OCI-LY1 (cell line): ENCODE results near the gene CREG2.
A peak's percentile ranks its signal among the peaks of the same experiment; 100 is the strongest.
"Not testable (repeated sequence)": the region's sequence is repeated elsewhere in the genome, so short reads cannot be mapped to it uniquely, and the experiment has no call there.

Experiments used
- H2AFZ ChIP-seq: fragments of 200-600 bp; sonication (generic), shearing (Covaris generic); 2 replicates; pipeline ENCODE4 v1.6.0; 2014; ENCODE audit warnings: antibody characterized with exemption, mild to moderate bottlenecking, low read length
- H3F3A ChIP-seq: fragments of 200-600 bp; sonication (generic), shearing (Covaris generic); 2 replicates; pipeline ENCODE4 v1.6.0; 2014; ENCODE audit warnings: mild to moderate bottlenecking, antibody characterized with exemption, low read length, moderate library complexity; ENCODE audit not compliant: insufficient read depth
- H3K27ac ChIP-seq: fragments of 200-600 bp; sonication (generic); 2 replicates; pipeline ENCODE4 v1.5.1; 2014; ENCODE audit warnings: low read length, mixed run types, mild to moderate bottlenecking, low read depth; ENCODE audit not compliant: poor library complexity, severe bottlenecking
- H3K27me3 ChIP-seq: fragments of 200-600 bp; sonication (generic); 2 replicates; pipeline ENCODE4 v1.6.0; 2014; ENCODE audit warnings: antibody characterized with exemption, mild to moderate bottlenecking, low read length, moderate library complexity; ENCODE audit not compliant: insufficient read depth
- H3K36me3 ChIP-seq: fragments of 200-600 bp; sonication (generic); 2 replicates; pipeline ENCODE4 v1.6.1; 2014; ENCODE audit warnings: mild to moderate bottlenecking, antibody characterized with exemption, low read length, moderate library complexity, mixed read lengths; ENCODE audit not compliant: insufficient read depth
- H3K4me1 ChIP-seq: fragments of 200-600 bp; sonication (generic); 2 replicates; pipeline ENCODE4 v1.5.1; 2014; ENCODE audit warnings: mild to moderate bottlenecking, low read length, moderate library complexity; ENCODE audit not compliant: insufficient read depth, severe bottlenecking
- H3K4me2 ChIP-seq: fragments of 200-600 bp; sonication (generic), shearing (Covaris generic); 2 replicates; pipeline ENCODE4 v1.6.1; 2014; ENCODE audit warnings: low read length
- H3K4me3 ChIP-seq: fragments of 200-600 bp; sonication (generic); 2 replicates; pipeline ENCODE4 v1.5.1; 2014; ENCODE audit warnings: low read length, low read depth, mild to moderate bottlenecking, mixed read lengths; ENCODE audit not compliant: poor library complexity, severe bottlenecking
- H3K79me2 ChIP-seq: fragments of 200-600 bp; shearing (Covaris generic); 2 replicates; pipeline ENCODE4 v1.6.1; 2016; ENCODE audit warnings: mixed run types, low read length, mixed read lengths; ENCODE audit not compliant: insufficient read depth
- H3K9ac ChIP-seq: fragments of 200-600 bp; sonication (generic), shearing (Covaris generic); 2 replicates; pipeline ENCODE4 v1.6.1; 2014; ENCODE audit warnings: mild to moderate bottlenecking, low read length, mixed read lengths
- H3K9me2 ChIP-seq: fragments of 200-600 bp; sonication (generic), shearing (Covaris generic); 2 replicates; pipeline ENCODE4 v1.6.1; 2014; ENCODE audit warnings: low read depth, mild to moderate bottlenecking, low read length, mixed read lengths
- H3K9me3 ChIP-seq: fragments of 200-600 bp; shearing (Covaris generic); 2 replicates; pipeline ENCODE4 v1.6.1; 2014; ENCODE audit warnings: low read length, mixed read lengths
- H4K20me1 ChIP-seq: fragments of 200-600 bp; sonication (generic), shearing (Covaris generic); 2 replicates; pipeline ENCODE4 v1.6.0; 2016; ENCODE audit warnings: mild to moderate bottlenecking, low read length; ENCODE audit not compliant: insufficient read depth
- EZH2 ChIP-seq: fragments of 200-600 bp; sonication (generic), shearing (Covaris generic); IDR thresholded peaks from 2 replicates; pipeline ENCODE4 v1.8.0; 2017; ENCODE audit warnings: borderline replicate concordance, mixed run types, mild to moderate bottlenecking, antibody characterized with exemption, low read length, moderate library complexity, mixed read lengths
- TF ChIP-seq, protein P1 (sequence below): fragments of 200-600 bp; sonication (generic), shearing (Covaris generic); IDR thresholded peaks from 2 replicates; pipeline ENCODE4 v1.5.1; 2017; ENCODE audit warnings: mild to moderate bottlenecking, antibody characterized with exemption, low read length, moderate library complexity, mixed read lengths

The CREG2 gene

DNA sequence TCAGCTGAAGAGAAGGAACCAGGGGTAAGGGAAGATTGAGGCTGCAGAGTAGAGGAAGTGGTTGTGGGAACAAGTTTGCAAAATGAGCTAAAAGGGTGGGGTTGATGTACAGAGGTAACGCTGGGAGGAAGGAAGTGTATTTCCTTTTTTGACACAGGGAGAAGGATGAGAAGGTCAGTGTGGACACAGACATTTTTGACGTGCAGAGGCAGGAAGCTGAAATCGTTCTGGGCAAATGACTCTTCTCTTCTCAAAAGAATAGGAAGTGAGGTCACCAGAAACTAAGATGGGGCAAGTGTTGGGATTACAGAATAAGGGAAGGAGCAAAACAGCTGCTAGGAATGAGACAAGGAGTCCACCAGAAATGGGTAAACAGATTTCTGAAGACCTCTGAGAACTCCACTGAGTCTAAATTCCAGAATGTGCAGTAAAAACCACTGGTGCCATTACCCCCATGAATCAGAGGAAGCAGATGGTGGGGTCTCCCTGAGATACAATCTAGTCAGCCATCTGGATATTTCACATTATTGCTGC, 58.8 kb downstream of the CREG2 start:
- Histone ChIP-seq H3K36me3 (no peaks in the 10 kb centered on the region; the same call in 1 of the 2 replicates), H3K9ac (no peak overlapping the region), H3K9me3 (peaks cover 3% of the 10 kb centered on the region; the same call in 1 of the 2 replicates), H3K4me2 (peak overlapping the region; percentile 10; the same call in 1 of the 2 replicates), H3K27me3 (peaks cover 4% of the 10 kb centered on the region; the same call in 1 of the 2 replicates), H4K20me1 (no peaks in the 10 kb centered on the region), H3K79me2 (no peaks in the 10 kb centered on the region), H3K4me1 (peaks cover 5% of the 10 kb centered on the region), H3K4me3 (no peak overlapping the region), H3F3A (no peaks in the 10 kb centered on the region), H3K27ac (no peak overlapping the region), H3K9me2 (no peaks in the 10 kb centered on the region), H2AFZ (no peak overlapping the region)
- TF ChIP-seq, protein P1, sequence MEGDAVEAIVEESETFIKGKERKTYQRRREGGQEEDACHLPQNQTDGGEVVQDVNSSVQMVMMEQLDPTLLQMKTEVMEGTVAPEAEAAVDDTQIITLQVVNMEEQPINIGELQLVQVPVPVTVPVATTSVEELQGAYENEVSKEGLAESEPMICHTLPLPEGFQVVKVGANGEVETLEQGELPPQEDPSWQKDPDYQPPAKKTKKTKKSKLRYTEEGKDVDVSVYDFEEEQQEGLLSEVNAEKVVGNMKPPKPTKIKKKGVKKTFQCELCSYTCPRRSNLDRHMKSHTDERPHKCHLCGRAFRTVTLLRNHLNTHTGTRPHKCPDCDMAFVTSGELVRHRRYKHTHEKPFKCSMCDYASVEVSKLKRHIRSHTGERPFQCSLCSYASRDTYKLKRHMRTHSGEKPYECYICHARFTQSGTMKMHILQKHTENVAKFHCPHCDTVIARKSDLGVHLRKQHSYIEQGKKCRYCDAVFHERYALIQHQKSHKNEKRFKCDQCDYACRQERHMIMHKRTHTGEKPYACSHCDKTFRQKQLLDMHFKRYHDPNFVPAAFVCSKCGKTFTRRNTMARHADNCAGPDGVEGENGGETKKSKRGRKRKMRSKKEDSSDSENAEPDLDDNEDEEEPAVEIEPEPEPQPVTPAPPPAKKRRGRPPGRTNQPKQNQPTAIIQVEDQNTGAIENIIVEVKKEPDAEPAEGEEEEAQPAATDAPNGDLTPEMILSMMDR = no peak
- TF ChIP-seq EZH2 = no peak

DNA sequence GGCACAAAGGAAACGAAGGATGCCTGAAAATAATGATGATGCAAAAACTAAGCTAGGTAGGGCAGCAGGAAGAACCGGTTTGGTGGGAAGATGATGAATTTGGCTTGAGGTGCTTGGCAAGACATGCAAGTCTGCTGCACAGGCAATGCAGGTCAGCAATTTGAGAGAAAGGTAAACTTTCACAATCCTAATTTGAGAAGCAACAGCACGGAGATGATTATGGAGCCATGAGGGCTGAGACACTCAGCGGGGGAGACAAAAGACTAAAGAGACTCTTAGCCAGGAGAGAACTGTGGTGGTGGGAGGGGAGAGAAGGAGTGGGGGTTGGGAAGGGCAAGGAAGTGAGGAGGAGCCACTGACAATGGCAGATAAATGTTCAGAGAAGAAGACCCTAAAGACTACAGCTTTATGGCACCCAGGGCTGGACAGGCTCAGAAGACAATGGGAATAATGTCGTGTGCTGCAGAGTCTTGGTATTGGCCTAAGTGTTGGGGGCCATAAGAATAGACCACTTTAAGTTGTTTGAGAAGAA, 59.4 kb downstream of the CREG2 start:
- Histone ChIP-seq H3K27me3 (peaks cover 4% of the 10 kb centered on the region; the same call in 1 of the 2 replicates), H3K4me2 (no peak overlapping the region; the same call in 1 of the 2 replicates), H3K4me3 (no peak overlapping the region), H3K9me2 (no peaks in the 10 kb centered on the region), H3K4me1 (peaks cover 5% of the 10 kb centered on the region), H2AFZ (no peak overlapping the region), H3K36me3 (no peaks in the 10 kb centered on the region; the same call in 1 of the 2 replicates), H3K79me2 (no peaks in the 10 kb centered on the region), H3K9ac (no peak overlapping the region), H3K9me3 (peaks cover 3% of the 10 kb centered on the region; the same call in 1 of the 2 replicates), H4K20me1 (no peaks in the 10 kb centered on the region), H3F3A (no peaks in the 10 kb centered on the region), H3K27ac (no peak overlapping the region)
- TF ChIP-seq, protein P1 = no peak
- TF ChIP-seq EZH2 = no peak

GRCh38 chr2:101325425-101325824, 61.9 kb downstream of the CREG2 start:
- Histone ChIP-seq H3K9ac (no peak overlapping the region), H3K79me2 (no peaks in the 10 kb centered on the region), H3K27me3 (no peaks in the 10 kb centered on the region), H4K20me1 (no peaks in the 10 kb centered on the region), H3F3A (no peaks in the 10 kb centered on the region), H3K9me3 (peaks cover 3% of the 10 kb centered on the region; the same call in 1 of the 2 replicates), H3K4me2 (no peak overlapping the region), H3K36me3 (no peaks in the 10 kb centered on the region; the same call in 1 of the 2 replicates), H3K27ac (no peak overlapping the region), H2AFZ (no peak overlapping the region), H3K9me2 (no peaks in the 10 kb centered on the region), H3K4me1 (peaks cover 5% of the 10 kb centered on the region), H3K4me3 (no peak overlapping the region)
- TF ChIP-seq, protein P1 = no peak
- TF ChIP-seq EZH2 = no peak

- H3K4me3 ChIP-seq, H3K9ac ChIP-seq, H4K20me1 ChIP-seq: not testable (repeated sequence)
Observed at GRCh38 chr2:101316568-101316967, 70.7 kb downstream of the CREG2 start.

More at GRCh38 chr2:101316568-101316967, 70.7 kb downstream of the CREG2 start:
- not testable (repeated sequence) for H3K79me2 ChIP-seq, H3F3A ChIP-seq, H3K36me3 ChIP-seq, H3K27ac ChIP-seq, H2AFZ ChIP-seq, H3K27me3 ChIP-seq, H3K9me2 ChIP-seq, H3K4me2 ChIP-seq, H3K4me1 ChIP-seq, H3K9me3 ChIP-seq
